Inferior parietal cortex (tissue), 1 donor: ENCODE measurements around the gene GRIN2A.
"Not testable (repeated sequence)": the region's sequence is repeated elsewhere in the genome, so short reads cannot be mapped to it uniquely, and the experiment has no call there.

ENCODE experiments used
- DNase-seq: peaks from one replicate; pipeline ENCODE4 v3.0.0-alpha.2; 2016; ENCODE audit errors: extremely low spot score

GRIN2A gene

GRCh38 chr16:9917691-9918090 lies 264.5 kb downstream of the GRIN2A start:
- no peak for DNase-seq

GRCh38 chr16:9913604-9914326 lies 268.5 kb downstream of the GRIN2A start:
- DNase-seq = no peak

GRCh38 chr16:9911989-9912388 lies 270.2 kb downstream of the GRIN2A start:
- DNase-seq = no peak

GRCh38 chr16:9911231-9911630 lies 271.0 kb downstream of the GRIN2A start:
- no peak for DNase-seq

GRCh38 chr16:9909072-9909825 lies 273.0 kb downstream of the GRIN2A start:
- no peak for DNase-seq

- DNase-seq = no peak
Observed at GRCh38 chr16:9908613-9909012, 273.6 kb downstream of the GRIN2A start.

GRCh38 chr16:9907752-9908151 lies 274.5 kb downstream of the GRIN2A start:
- no peak for DNase-seq

- no peak for DNase-seq
Observed at GRCh38 chr16:9906218-9906617, 276.0 kb downstream of the GRIN2A start.

GRCh38 chr16:9904526-9904925 lies 277.7 kb downstream of the GRIN2A start:
- no peak for DNase-seq

- no peak for DNase-seq
Observed at GRCh38 chr16:9900576-9900975, 281.7 kb downstream of the GRIN2A start.

- no peak for DNase-seq
Observed at GRCh38 chr16:9898555-9898954, 283.7 kb downstream of the GRIN2A start.

- DNase-seq = no peak
Observed at GRCh38 chr16:9898124-9898523, 284.1 kb downstream of the GRIN2A start.

- DNase-seq = no peak
Observed at GRCh38 chr16:9895817-9896216, 286.4 kb downstream of the GRIN2A start.

- no peak for DNase-seq
Observed at GRCh38 chr16:9885876-9886275, 296.4 kb downstream of the GRIN2A start.

- DNase-seq = no peak
Observed at GRCh38 chr16:9885467-9885866, 296.8 kb downstream of the GRIN2A start.

- DNase-seq = not testable (repeated sequence)
Observed at GRCh38 chr16:9875981-9876380, 306.2 kb downstream of the GRIN2A start.

GRCh38 chr16:9874219-9874618 lies 308.0 kb downstream of the GRIN2A start:
- no peak for DNase-seq

GRCh38 chr16:9870962-9871361 lies 311.3 kb downstream of the GRIN2A start:
- DNase-seq = no peak

- DNase-seq = no peak
Observed at GRCh38 chr16:9869776-9870175, 312.5 kb downstream of the GRIN2A start.

- DNase-seq = no peak
Observed at GRCh38 chr16:9868606-9869149, 313.6 kb downstream of the GRIN2A start.

GRCh38 chr16:9867176-9867575 lies 315.1 kb downstream of the GRIN2A start:
- DNase-seq = no peak

- no peak for DNase-seq
Observed at GRCh38 chr16:9864461-9864860, 317.8 kb downstream of the GRIN2A start.

- DNase-seq = no peak
Observed at GRCh38 chr16:9862327-9862726, 319.9 kb downstream of the GRIN2A start.
